Measurements from ENCODE around the gene ELMOD1.

GRCh38 chr11:107665018-107665417, 74.1 kb downstream of the ELMOD1 start:
- TF ChIP-seq CTCF (IDR thresholded peaks at IDR 0.05), result no peak
- no peak for TF ChIP-seq POLR2A (IDR thresholded peaks at IDR 0.05)
